ENCODE data around the gene ALKBH5.

DNA sequence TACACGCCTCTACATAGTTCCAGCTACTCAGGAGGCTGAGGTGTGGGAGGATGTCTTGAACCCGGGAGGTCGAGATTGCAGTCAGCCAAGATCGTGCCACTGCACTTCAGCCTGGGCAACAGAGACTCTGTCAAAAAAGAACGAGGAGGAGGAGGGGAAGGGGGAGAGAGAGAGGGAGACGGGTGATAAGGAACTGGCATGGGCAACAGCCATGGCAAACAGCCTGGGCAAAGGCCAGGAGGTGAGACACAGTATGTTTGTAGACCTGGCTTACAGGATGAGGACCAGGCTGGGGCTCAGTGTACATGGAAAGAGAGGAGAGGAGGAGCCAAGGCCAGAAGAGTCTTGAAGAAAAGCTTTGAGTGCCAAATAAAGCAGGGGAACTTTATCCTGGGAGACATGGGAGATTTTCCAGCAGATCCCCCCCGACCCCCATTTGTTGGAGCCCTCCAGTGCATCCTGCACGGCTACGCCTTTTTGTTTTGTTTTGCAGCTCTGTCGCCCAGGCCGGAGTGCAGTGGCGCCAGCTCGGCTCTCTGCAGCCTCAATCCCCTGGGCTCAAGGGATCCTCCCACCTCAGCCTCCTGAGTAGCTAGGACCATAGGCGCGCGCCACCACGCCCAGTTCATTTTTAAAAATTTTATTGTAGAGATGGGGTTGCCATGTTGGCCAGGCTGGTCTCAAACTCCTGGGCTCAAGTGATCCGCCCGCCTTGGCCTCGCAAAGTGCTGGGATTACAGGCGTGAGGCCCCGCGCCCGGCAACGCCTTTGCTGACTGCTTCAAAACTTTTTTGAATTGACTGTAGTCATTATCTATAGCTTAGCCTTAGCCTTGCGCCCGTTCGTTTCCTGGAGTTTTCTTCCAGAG lies 1.3 kb upstream of the ALKBH5 start:
- TF ChIP-seq CTCF (conservative IDR thresholded peaks at IDR 0.05; ENCODE audit: low read length) (no peak), EZH2phosphoT487 (IDR thresholded peaks at IDR 0.05; ENCODE audit: borderline replicate concordance, low read depth, low read length) (no peak)

Measured in OCI-LY7 (cell line).